Smooth muscle cell of bladder (primary cell): ENCODE results near the gene CD247. TPM values are rescaled to one million over a fixed set of nuclear protein-coding genes. Genes with fewer than 3 reads are reported as not detected.

Experiments used
- total RNA-seq: library from RNA; depleted of rRNA; stranded (reverse); fragments of >200 nt; gene quantifications from 2 replicates; pipeline ENCODE4 v1.2.3, GENCODE V29; 2014

Gene CD247
- under 0.01 and 0.09 TPM in 2 replicates for total RNA-seq

DNA sequence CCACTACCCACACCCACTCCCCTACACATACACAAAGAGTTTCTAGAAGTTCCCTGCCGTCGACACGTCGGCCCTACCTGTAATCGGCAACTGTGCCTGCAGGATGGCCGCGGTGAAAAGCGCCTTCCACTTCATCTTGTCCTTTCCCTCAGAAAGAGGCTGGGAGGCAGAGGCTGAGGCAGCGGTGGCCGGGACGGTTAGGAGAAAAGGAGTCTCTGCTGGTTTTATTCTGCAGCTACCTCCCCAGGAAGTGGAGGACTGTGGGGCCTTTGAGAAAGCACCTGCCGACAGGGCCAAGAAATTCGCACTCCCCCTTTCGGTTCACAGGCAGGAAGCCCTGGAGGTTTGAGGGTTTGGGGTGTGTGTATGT, at the start of gene CD247:
TSS of gene CD247 (minus strand) at position 199 of the 370 bp plus-strand sequence. CDS start at position 135, 64 bp downstream.

DNA sequence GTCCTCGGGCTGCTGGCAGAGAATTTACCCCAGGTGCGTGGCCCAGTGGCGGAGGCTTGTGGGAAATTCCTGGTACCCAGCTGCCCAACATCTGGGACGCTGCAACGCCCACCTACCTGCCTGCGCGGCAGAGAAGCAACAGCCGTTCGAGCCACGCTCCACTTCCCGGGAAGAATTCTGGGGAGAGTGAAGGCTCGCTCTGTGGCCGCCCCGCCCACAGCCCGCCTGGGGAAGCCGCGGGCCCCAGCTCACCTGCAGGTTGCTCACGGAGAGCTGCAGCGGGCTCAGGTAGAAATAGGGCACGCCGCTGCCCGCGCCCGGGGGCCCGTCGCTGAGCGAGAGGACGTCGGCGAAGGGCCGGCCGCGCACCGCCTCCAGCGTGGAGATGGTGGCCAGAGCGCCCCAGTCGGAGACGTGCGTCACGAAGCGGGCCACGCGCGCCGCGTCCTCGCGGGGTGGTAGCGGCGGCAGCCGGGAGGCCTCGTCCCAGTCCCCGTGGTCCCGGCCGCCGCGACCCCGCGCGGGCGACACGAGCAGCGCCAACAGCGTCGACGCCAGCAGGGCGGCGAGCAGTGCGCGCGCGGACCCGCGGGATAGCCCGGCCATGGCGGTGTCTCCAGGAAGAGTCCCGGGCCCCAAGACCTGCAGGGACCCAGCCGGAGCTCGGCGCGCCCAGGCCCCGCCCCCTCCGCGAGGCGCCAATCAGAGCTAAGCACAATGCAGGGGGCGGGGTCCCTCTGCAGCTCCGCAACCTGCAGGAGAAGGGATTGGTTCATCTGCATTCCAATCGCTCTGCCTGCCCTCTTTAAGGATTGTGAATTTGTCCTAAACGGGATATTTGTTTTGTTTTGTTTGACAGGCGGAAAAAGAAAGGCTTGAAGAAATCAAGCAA, 35.1 kb upstream of the CD247 start, which contains the start of gene CREG1:
TSS of gene CREG1 (minus strand) at position 627 of the 892 bp plus-strand sequence.

Other genes starting within 250 kb of the CD247 start
- gene CREG1, start 35.2 kb upstream of the CD247 start, total RNA-seq = 64.9 and 87.1 TPM in 2 replicates
- gene RCSD1, start 111.7 kb upstream of the CD247 start, total RNA-seq = 0.09 TPM in 1 of 2 replicates, not detected in the other
- 192 and 207 TPM in 2 replicates for gene MPZL1, start 203.5 kb upstream of the CD247 start, total RNA-seq